IPS-18c (cell line): ENCODE results near the gene PRIMA1.

Experiments
- H3K4me3 ChIP-seq: 2 replicates; pipeline ENCODE4 v1.7.0; 2013; ENCODE audit warnings: low read depth, mild to moderate bottlenecking, low read length, moderate library complexity; ENCODE audit not compliant: insufficient read depth
- H3K9me3 ChIP-seq: one replicate; pipeline ENCODE4 v1.6.1; 2013; ENCODE audit warnings: mild to moderate bottlenecking, low read length, moderate library complexity; ENCODE audit not compliant: control insufficient read depth, insufficient read depth

Gene PRIMA1

DNA sequence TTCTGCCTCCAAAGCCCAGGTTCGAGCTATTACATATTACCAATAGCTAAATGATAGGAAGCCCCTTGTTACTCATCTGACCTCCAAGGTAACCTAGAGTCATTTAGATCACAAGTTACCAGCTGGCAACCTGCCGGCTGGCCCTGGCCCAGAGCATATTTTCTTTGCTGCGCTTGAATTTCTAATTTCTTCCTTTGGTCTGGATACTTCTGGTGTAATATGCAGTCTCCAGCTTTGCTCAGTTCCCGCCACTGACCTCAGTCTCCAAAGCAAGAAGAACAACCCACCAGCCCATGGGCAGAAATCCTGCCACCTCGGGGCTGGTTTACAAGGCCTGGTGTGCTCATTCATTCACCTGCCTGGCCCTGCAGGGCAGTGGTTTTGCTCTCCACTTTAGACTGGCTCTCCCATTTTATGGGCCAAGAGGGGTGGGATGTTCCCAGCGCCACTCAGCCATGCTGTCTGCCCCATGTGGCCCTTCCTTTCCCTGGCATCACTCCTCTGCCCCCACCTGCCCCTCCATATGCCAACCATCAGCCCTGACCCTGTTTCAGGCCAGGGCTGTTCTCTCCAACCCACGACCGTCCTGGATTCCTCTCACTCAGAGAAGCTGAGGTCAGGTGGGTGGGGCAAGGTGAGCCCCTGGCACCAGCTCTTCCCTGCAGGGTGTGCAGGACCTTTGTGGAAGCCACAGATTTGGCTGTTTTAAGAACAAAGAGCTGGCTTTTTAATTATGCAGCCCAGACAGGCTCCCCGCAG, 76.0 kb downstream of the PRIMA1 start:
- Histone ChIP-seq H3K9me3 (no peaks in the 10 kb centered on the region), H3K4me3 (no peak overlapping the region)

GRCh38 chr14:93709249-93709648, 79.0 kb downstream of the PRIMA1 start:
- H3K4me3 ChIP-seq: no peak overlapping the region

GRCh38 chr14:93708800-93709199, 79.5 kb downstream of the PRIMA1 start:
- Histone ChIP-seq H3K9me3 (no peaks in the 10 kb centered on the region), H3K4me3 (no peak overlapping the region)

More at GRCh38 chr14:93709249-93709648, 79.0 kb downstream of the PRIMA1 start:
- H3K9me3 ChIP-seq: no peaks in the 10 kb centered on the region

DNA sequence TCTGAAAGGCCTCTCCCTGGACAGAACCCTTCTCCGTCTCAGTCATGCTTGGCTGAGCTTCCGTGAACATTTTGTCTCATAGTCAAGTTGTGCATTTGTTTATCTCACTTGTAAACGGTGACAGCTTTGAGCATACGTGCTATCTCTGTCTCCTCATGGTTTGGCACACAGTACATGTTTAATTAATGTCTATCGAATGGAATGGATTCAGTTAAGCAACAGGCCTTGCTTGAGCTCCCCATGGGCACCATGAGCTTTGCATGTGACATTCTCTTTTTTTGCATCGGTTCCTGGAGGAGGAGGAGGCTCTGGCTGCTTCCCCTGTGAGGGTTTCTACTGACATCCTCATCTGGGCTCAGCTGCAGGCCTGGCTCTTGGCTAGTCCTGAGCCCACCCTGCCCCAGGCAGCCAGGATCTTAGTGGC, 80.0 kb downstream of the PRIMA1 start:
- H3K4me3 ChIP-seq: no peak overlapping the region

GRCh38 chr14:93707475-93707874, 80.8 kb downstream of the PRIMA1 start:
- H3K9me3 ChIP-seq: no peaks in the 10 kb centered on the region

More for the DNA sequence above, 80.0 kb downstream of the PRIMA1 start:
- H3K9me3 ChIP-seq: no peaks in the 10 kb centered on the region

DNA sequence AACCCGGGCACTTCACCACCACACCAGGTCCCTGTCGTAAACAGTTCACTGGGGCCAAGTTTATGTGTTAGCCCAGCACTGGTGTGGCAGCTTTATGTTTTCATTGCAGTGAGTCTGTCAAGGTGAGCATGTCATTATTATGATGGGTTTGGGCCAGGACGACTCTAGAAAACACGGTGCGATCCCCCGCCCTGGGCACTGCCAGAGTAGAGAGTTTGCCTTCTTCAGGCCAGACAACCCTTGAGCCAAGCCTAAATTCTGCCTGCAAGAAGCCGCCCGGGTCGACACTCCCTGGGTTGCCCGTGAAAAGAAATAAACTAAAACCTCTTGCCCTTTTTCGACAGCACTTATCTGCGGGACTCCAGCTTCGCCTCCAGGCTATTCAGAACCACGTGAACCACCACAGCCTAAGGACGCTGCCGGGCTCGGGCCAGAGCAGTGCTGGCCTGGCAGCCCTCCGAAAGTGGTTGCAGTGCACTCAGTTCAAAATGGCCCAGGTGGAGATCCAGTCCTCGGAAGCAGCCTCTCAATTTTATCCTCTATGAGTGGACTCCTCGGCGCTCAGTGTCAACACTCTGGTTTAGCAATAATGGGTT, 81.8 kb downstream of the PRIMA1 start:
- Histone ChIP-seq H3K4me3 (no peak overlapping the region), H3K9me3 (no peaks in the 10 kb centered on the region)

More at GRCh38 chr14:93707475-93707874, 80.8 kb downstream of the PRIMA1 start:
- no peak overlapping the region for H3K4me3 ChIP-seq

DNA sequence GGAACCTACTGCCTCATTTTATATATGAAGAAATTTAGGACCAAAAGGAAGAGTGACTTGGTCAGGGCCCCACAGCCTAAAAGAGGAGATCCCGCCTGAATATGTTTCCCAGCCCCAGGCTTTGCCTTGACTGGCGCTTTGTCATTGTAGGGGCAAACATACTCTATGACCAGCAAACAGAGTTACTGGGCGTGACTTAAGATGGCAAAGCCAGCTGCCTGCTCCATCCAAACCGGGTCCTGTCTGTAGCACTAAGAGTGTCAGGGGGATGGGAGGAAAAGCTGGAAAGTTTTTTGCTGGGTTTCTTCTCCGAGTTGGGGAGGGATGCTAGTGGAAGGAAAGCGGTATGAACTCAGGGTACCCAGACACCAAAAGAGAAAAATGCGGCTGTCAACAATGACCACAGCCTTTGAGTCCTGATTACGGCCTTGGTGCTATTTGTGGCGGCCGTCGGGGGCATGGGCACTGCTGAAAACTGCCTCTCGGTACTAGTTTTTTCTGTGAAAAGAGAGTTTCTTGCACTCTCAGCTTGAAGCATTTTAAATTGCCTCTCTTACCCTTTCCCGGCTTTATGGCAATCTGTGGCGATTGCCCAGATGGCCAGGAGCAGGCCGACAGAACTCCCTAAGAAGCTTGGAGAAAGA, 82.7 kb downstream of the PRIMA1 start:
- Histone ChIP-seq H3K4me3 (no peak overlapping the region), H3K9me3 (no peaks in the 10 kb centered on the region)

GRCh38 chr14:93703941-93704340, 84.3 kb downstream of the PRIMA1 start:
- H3K9me3 ChIP-seq: no peaks in the 10 kb centered on the region
- no peak overlapping the region for H3K4me3 ChIP-seq

DNA sequence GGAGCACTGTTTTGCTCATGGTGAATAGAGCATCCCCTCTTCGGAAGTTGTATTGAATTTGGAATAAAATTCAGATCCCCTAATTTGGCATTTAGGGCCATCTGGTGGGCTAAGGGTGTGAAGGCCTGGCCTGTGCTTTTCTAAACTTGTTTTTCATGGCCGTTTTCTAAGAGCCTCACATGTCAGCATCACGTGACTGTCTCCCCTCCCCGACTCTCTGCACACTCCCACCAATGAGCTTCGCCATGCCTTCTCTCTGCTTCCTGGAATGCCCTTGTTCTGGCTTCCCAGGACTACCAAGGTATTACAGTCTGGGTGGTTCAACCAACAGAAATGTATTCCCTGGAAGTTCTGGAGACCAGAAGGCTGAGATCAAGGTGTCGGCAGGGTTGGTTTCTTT, 85.3 kb downstream of the PRIMA1 start:
- Histone ChIP-seq H3K4me3 (no peak overlapping the region), H3K9me3 (no peaks in the 10 kb centered on the region)

DNA sequence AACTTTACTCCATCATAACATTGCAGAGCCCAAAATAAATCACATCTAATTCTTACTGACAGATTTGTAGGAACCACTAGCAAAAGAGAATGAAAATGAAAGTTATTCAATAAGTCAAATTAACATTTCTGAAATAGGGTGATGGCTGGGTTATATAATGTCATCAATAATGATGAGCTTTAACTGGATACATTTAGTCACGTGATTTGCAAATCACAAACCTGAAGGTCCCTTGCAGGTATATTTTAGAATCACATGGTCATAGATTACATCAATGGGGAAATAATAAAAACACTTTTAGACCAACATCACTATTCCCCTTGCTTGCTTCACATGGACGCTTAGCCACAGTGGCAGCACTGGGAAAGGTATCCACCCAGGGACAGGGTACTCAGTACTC, 86.7 kb downstream of the PRIMA1 start:
- Histone ChIP-seq H3K9me3 (no peaks in the 10 kb centered on the region), H3K4me3 (no peak overlapping the region)

- Histone ChIP-seq H3K9me3 (no peaks in the 10 kb centered on the region), H3K4me3 (no peak overlapping the region)
Observed at GRCh38 chr14:93700928-93701327, 87.4 kb downstream of the PRIMA1 start.

DNA sequence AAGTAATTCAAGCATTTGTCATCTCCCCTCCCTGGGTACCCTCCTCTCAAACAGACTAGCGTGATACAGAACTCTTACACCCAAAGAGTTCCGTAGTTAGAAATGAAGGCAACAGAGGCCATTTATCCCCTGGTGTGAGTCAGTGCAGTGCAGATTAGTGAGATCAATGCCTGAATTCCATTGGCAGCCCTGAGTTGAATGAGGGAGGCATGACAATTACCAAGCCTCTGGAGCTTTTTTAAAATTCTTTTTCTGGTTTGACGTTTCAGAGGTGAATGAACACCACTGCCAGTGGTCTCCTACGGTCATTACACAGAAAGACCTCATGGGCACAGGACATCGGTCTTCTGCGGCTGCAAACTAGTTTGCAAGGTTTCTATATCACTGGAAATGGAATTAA, 94.4 kb downstream of the PRIMA1 start:
- Histone ChIP-seq H3K4me3 (no peak overlapping the region), H3K9me3 (no peaks in the 10 kb centered on the region)

- Histone ChIP-seq H3K4me3 (no peak overlapping the region), H3K9me3 (no peaks in the 10 kb centered on the region)
Observed at GRCh38 chr14:93691042-93691780, 97.1 kb downstream of the PRIMA1 start.

DNA sequence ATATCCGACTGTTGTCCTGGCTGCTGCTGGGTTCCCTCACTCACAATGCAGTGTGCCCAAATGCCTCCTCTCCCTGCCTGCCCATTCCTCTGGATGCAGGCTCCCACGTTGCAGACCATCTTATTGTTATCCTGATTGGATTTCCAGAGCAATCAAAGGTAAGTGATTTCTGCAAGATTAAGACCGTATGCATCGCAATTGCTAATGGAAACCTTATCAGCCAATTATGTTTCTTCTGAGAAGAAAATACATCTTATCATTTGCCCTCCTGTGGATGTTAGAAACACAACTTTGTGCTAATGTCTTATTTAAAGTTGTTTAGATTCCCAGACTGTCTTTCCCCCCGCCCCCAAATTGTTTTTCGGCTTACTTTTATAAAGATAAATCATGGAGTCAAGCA, 98.1 kb downstream of the PRIMA1 start:
- no peaks in the 10 kb centered on the region for H3K9me3 ChIP-seq
- H3K4me3 ChIP-seq: no peak overlapping the region

GRCh38 chr14:93688820-93689219, 99.5 kb downstream of the PRIMA1 start:
- H3K4me3 ChIP-seq: no peak overlapping the region

DNA sequence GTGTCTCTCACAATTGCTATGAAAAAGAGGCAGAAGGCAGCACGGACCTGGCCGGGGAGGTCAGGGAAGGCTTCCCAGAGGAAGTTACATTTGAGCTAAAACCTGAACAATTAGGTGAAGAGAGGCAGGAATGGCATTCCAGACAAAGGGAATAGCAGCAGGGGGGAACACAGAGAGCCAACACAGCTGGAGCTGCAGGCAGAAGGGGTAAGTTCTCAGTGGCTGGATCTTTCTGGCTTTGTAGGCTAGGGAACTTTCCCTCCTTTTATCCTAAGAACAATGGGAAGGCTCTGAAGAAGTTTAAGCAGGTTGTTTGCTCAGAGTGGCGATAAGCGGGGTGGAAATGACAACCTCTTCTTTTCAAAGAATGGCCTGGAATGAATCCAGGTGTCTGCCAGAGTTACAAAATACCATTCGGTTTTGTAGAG, 100.0 kb downstream of the PRIMA1 start:
- no peaks in the 10 kb centered on the region for H3K9me3 ChIP-seq
- no peak overlapping the region for H3K4me3 ChIP-seq

More at GRCh38 chr14:93688820-93689219, 99.5 kb downstream of the PRIMA1 start:
- no peaks in the 10 kb centered on the region for H3K9me3 ChIP-seq

- Histone ChIP-seq H3K4me3 (no peak overlapping the region), H3K9me3 (no peaks in the 10 kb centered on the region)
Observed at GRCh38 chr14:93686268-93686667, 102.0 kb downstream of the PRIMA1 start.
